Endothelial cell of umbilical vein (primary cell): ENCODE measurements around the gene LMCD1.

ENCODE experiments used
- EZH2 ChIP-seq: IDR thresholded peaks from 2 replicates; pipeline ENCODE4 v1.6.1; 2012; ENCODE audit warnings: borderline replicate concordance, low read depth, mild to moderate bottlenecking, moderate library complexity, low read length, inconsistent platforms; ENCODE audit not compliant: severe bottlenecking
- JUN ChIP-seq: IDR thresholded peaks from 2 replicates; pipeline ENCODE4 v1.6.1; 2011; ENCODE audit warnings: borderline replicate concordance, low read depth; ENCODE audit not compliant: insufficient read length, insufficient read depth
- POLR2A ChIP-seq: IDR thresholded peaks from 2 replicates; pipeline ENCODE4 v1.6.1; 2012; ENCODE audit warnings: low read depth, mild to moderate bottlenecking, control low read depth, low read length
- POLR2AphosphoS5 ChIP-seq: IDR thresholded peaks from 2 replicates; pipeline ENCODE4 v1.6.1; 2012; ENCODE audit warnings: low read depth, mild to moderate bottlenecking, control low read depth, low read length, moderate library complexity; ENCODE audit not compliant: insufficient read depth
- TF ChIP-seq, protein P1 (sequence below), 2 donors: IDR thresholded peaks; 1 replicate in 1 of 2; 2 replicates in 1 of 2; pipeline ENCODE4 v1.5.1; 2011; ENCODE audit warnings: low read length in 2 of 2, mild to moderate bottlenecking in 2 of 2, moderate library complexity in 2 of 2, control low read depth in 1 of 2, inconsistent platforms in 1 of 2, low read depth in 1 of 2; ENCODE audit not compliant: insufficient read depth in 1 of 2; ENCODE audit errors: extremely low read depth in 1 of 2

DNA sequence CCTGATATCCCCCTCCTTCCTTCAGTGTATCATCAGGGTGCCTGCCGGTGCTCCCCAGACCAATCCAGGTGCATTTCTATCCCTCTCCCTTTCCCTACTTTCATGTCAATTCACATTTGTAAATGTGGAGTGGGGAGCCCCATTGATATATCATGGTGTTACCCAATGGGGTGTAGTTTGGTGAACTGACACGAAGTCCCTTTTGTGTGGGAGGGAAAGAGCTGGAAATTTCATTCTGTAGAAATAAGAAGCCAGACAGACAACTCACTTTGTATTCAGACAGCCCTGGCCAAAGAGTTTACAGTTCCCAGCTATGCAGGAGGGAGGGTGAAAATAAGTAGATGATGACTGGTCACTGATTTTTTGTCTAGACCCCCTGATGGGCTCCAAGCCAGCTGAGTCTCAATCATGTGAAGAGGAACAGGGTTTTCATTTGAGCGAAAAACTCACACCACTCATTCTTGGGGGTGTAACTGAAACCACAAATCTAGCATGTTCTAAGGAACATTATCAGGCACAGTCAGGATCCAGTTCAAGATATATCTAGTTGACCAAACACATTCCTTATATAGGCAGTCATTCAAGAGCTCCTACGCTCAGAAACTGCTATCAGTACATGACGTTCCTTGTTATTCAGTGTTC, 58.9 kb downstream of the LMCD1 start:
- TF ChIP-seq, protein P1, sequence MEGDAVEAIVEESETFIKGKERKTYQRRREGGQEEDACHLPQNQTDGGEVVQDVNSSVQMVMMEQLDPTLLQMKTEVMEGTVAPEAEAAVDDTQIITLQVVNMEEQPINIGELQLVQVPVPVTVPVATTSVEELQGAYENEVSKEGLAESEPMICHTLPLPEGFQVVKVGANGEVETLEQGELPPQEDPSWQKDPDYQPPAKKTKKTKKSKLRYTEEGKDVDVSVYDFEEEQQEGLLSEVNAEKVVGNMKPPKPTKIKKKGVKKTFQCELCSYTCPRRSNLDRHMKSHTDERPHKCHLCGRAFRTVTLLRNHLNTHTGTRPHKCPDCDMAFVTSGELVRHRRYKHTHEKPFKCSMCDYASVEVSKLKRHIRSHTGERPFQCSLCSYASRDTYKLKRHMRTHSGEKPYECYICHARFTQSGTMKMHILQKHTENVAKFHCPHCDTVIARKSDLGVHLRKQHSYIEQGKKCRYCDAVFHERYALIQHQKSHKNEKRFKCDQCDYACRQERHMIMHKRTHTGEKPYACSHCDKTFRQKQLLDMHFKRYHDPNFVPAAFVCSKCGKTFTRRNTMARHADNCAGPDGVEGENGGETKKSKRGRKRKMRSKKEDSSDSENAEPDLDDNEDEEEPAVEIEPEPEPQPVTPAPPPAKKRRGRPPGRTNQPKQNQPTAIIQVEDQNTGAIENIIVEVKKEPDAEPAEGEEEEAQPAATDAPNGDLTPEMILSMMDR (IDR thresholded peaks at IDR 0.05; ENCODE audit: extremely low read depth in 1 of 2, insufficient read depth in 1 of 2, low read depth in 1 of 2, low read length in 2 of 2), result no peak
- TF ChIP-seq POLR2A (no peak), JUN (no peak), EZH2 (no peak), POLR2AphosphoS5 (no peak)
